GM19238 (cell line): Measurements from ENCODE around the gene MSI1.
A peak's percentile ranks its signal among the peaks of the same experiment; 100 is the strongest.

Source experiments
- DNase-seq: peaks from one replicate; pipeline ENCODE4 v3.0.0; 2011; ENCODE audit warnings: low spot score; ENCODE audit not compliant: insufficient read length

Gene MSI1

DNA sequence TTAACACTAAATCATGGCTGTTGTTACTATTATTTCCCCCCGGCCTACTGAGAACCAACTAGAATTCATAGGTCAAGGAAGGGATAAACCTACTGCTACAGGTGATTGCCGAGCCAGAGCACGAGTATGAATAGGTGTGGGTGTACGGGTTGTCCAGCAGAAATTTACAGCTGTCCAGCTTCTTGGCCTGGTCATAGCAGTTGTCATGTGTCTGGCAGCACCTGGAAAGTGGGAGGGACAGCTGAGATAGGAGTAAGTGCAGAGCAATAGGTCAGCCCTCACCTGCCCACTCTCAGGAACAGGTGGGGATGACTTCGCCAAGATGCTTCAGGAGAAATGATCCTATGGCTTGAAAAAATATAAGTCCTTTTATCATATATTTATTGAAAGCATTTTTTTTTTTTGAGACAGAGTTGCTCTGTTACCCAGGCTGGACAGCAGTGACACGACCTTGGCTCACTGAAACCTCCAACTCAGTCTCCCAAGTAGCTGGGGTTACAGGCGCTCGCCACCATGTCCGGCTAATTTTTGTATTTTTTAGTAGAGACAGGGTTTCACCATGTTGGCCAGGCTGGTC is 44.0 kb downstream of the MSI1 start:
- DNase-seq, result no peak

DNA sequence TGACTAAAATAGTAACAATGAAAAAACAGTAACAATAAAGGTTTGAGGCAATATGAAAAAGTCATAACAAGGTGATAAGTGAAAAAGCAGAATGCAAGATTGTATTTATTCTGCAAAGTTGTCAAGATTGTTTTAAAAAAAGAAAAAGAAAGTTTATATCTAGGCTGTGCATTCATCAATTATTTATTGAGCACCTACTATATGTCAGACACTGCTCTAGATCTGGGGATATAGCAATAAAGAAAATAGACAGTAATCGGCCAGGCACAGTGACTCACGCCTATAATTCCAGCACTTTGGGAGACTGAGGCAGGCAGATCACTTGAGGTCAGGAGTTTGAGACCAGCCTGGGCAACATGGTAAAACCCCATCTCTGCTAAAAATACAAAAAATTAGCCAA is 45.2 kb downstream of the MSI1 start:
- no peak for DNase-seq

DNA sequence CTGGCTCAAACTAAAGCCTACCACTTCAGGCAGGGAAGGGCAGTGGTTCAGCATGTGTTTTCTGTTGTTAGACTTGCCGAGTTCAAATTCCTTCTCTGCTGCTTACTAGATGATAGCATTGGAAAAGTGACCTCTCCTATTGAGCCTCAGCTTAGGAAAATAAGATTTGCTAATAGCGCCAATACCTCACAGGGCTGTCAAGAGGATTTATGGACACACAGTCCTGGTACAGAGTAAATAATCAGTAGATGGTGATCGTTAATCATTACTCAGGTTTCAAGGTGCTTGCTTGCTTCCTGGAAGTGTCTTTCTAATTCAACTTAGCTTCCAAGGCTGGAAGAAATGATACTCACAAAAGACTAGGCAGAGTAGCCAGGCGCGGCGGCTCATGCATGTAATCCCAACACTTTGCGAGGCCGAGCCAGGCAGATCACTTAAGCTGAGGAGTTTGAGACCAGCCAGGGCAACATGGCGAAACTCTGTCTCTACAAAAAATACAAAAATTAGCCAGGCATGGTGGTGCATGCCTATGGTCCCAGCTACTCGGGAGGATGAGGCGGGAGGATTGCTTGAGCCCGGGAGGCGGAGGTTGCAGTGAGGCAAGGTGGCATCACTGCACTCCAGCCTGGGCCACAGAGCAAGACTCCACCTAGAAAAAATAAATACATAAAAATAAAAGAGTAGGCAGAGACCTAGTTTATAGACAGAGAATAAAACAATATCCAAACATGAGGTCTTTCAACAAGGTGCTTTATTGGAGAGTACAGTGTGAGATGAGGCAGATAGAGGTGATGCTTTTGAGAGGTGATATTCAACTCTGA is 47.4 kb downstream of the MSI1 start:
- no peak for DNase-seq

GRCh38 chr12:120317224-120318105 is 51.5 kb downstream of the MSI1 start:
- peak; percentile 95 for DNase-seq

- no peak for DNase-seq
Observed at GRCh38 chr12:120316798-120317223, 52.2 kb downstream of the MSI1 start.

DNA sequence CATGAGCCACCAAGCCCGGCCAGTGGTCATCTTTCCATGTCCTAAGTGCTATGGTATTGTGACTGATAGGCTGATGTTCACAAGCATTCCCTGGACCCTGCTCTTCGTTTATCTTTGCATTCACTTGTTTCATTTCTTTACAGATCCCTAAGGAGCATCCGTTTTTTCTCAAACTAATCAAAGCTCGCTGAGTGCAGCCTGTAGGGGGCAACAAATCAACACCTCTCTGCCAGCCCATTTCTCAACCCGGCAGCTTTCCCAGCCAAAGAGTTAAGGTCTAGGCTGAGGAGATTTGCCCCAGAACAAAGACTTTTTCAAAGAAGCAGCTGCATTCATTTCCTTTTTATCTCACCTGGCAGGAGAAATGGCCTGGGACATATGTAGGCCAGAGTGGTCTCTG is 54.7 kb downstream of the MSI1 start:
- no peak for DNase-seq

DNA sequence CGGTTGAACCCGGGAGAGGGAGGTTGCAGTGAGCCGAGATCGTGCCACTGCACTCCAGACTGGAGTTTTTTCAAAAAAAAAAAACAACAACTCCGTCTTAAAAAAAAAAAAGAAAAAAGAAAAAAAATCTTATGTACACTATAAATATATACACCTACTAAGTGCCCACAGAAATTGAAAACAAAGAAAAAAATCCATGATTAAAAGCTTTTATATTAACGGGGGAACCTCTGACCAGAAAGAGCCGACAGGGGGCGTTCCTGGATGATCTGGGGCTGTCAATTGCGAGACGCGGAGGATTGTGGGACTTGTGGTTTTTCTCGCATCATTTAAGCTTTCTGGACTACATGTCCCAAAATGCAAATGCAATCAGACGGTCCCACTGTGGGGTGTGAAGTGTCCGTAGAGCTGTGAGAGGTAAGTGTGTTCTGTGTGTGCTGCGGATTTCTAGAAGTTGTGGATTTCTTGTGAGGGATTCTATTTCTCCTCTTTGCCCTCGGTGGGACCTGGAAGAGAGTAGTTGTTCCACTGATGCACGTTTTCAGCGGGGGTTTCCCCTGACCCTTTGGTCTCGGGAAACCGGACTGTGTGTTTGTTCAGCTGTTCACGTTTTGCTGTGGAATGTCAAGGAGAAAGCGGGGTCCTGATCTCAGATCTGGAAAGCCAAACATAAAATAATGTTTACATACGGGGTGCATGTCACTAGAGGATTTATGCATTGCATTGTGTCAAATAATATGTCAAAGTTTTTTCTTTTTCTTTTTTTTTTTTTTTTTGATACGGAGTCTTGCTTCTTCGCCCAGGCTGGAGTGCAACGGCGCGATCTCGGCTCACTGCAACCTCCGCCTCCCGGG is 66.8 kb downstream of the MSI1 start, which contains the start of gene SIRT4:
Gene SIRT4 (plus strand): TSS at position 360 of the 854 bp plus-strand sequence. CDS start 1,241 bp downstream, outside the sequence.
- DNase-seq, result peak; percentile 91

DNA sequence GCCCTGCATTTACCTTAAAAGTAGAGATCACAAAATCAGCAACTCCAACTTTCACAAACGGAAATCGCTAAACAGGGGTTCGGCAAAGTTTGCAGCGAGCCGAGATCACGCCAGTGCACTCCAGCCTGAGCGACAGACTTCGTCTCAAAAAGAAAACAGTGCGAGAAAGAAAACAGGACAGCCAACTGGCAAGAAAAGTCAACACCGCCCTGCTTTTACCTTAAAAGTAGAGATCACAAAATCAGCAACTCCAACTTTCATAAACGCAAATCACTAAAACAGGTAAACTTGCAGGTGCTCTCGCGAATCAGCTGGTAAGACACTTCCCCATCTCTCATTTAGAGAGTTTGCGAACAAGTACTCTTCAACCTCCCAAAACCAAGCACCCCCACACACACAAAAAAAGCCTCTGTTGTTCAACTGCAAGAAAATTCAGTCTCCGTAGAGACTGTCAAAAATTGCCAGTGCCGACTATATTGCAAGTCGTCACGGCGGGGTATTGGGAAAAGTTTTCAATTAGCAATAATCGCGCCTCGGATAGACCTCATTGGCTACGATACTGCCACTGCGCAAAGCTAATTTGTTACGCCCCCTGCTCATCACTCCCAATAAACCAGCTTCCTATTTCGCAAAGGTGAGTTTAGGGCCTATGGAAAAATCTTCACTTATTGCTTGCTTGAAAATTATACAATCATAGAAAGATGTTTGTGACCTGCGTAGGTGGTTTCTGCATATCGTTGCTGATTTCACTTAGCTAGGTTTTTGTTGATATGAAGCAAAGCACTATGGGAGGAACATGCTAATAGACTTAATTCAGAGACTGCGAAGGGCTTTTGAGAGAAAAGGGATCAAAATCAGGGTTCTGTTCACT is 76.1 kb downstream of the MSI1 start, which contains the start of gene RNU4-1:
Gene RNU4-1 (minus strand): TSS at position 577 of the 871 bp plus-strand sequence.
- peak; percentile 21 for DNase-seq

- DNase-seq, result no peak
Observed at GRCh38 chr12:120292411-120292660, 76.6 kb downstream of the MSI1 start.
